Ishikawa (cell line): ENCODE measurements around the gene OR2D2.

Source experiments
- CEBPB ChIP-seq: IDR thresholded peaks from 2 replicates; pipeline ENCODE4 v1.6.1; 2012
- CREB1 ChIP-seq: IDR thresholded peaks from 2 replicates; pipeline ENCODE4 v1.6.1; 2012; ENCODE audit warnings: low read depth
- EGR1 ChIP-seq: IDR thresholded peaks from 2 replicates; pipeline ENCODE4 v1.6.1; 2012
- EP300 ChIP-seq: IDR thresholded peaks from 2 replicates; pipeline ENCODE4 v1.6.1; 2012; ENCODE audit warnings: borderline replicate concordance
- MAX ChIP-seq: IDR thresholded peaks from 2 replicates; pipeline ENCODE4 v1.6.1; 2012
- NFIC ChIP-seq: IDR thresholded peaks from 2 replicates; pipeline ENCODE4 v1.6.1; 2012
- RAD21 ChIP-seq: IDR thresholded peaks from 2 replicates; pipeline ENCODE4 v1.6.1; 2012; ENCODE audit warnings: low read depth
- TAF1 ChIP-seq: IDR thresholded peaks from 2 replicates; pipeline ENCODE4 v1.6.1; 2012; ENCODE audit warnings: low read depth, mild to moderate bottlenecking
- TEAD4 ChIP-seq: IDR thresholded peaks from 2 replicates; pipeline ENCODE4 v1.6.1; 2012
- YY1 ChIP-seq: IDR thresholded peaks from 2 replicates; pipeline ENCODE4 v1.6.1; 2012; ENCODE audit warnings: low read depth

- TF ChIP-seq YY1 (no peak), EP300 (no peak), RAD21 (no peak), TAF1 (no peak), EGR1 (no peak), CREB1 (no peak), NFIC (no peak), CEBPB (no peak), MAX (no peak), TEAD4 (no peak)
These were observed 28.4 kb upstream of the OR2D2 start, which contains the start of gene OR2D3 for GRCh38 chr11:6920702-6921101.
